Ishikawa (cell line): ENCODE results near the gene ARAF.

Experiments used
- CEBPB ChIP-seq: IDR thresholded peaks from 2 replicates; pipeline ENCODE4 v1.6.1; 2012
- CREB1 ChIP-seq: IDR thresholded peaks from 2 replicates; pipeline ENCODE4 v1.6.1; 2012; ENCODE audit warnings: low read depth
- EGR1 ChIP-seq: IDR thresholded peaks from 2 replicates; pipeline ENCODE4 v1.6.1; 2012
- EP300 ChIP-seq: IDR thresholded peaks from 2 replicates; pipeline ENCODE4 v1.6.1; 2012; ENCODE audit warnings: borderline replicate concordance
- FOXM1 ChIP-seq: IDR thresholded peaks from 2 replicates; pipeline ENCODE4 v1.6.1; 2012; ENCODE audit warnings: low read depth, borderline replicate concordance
- MAX ChIP-seq: IDR thresholded peaks from 2 replicates; pipeline ENCODE4 v1.6.1; 2012
- NFIC ChIP-seq: IDR thresholded peaks from 2 replicates; pipeline ENCODE4 v1.6.1; 2012
- RAD21 ChIP-seq: IDR thresholded peaks from 2 replicates; pipeline ENCODE4 v1.6.1; 2012; ENCODE audit warnings: low read depth
- REST ChIP-seq: IDR thresholded peaks from 2 replicates; pipeline ENCODE4 v1.6.1; 2012; ENCODE audit warnings: low read depth, mild to moderate bottlenecking
- TAF1 ChIP-seq: IDR thresholded peaks from 2 replicates; pipeline ENCODE4 v1.6.1; 2012; ENCODE audit warnings: low read depth, mild to moderate bottlenecking
- TCF12 ChIP-seq: IDR thresholded peaks from 2 replicates; pipeline ENCODE4 v1.6.1; 2012; ENCODE audit warnings: low read depth
- TEAD4 ChIP-seq: IDR thresholded peaks from 2 replicates; pipeline ENCODE4 v1.6.1; 2012
- USF1 ChIP-seq: IDR thresholded peaks from 2 replicates; pipeline ENCODE4 v1.6.1; 2012
- YY1 ChIP-seq: IDR thresholded peaks from 2 replicates; pipeline ENCODE4 v1.6.1; 2012; ENCODE audit warnings: low read depth
- ZBTB7A ChIP-seq: IDR thresholded peaks from 2 replicates; pipeline ENCODE4 v1.6.1; 2012; ENCODE audit warnings: low read depth

The ARAF gene

DNA sequence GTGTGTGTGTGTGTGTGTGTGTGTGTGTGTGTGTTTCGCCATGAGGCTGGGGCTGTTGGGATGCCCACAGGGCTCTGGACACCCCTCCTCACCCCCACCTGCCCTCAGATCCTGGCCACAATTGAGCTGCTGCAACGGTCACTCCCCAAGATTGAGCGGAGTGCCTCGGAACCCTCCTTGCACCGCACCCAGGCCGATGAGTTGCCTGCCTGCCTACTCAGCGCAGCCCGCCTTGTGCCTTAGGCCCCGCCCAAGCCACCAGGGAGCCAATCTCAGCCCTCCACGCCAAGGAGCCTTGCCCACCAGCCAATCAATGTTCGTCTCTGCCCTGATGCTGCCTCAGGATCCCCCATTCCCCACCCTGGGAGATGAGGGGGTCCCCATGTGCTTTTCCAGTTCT lies 10.2 kb downstream of the ARAF start:
- TF ChIP-seq REST (no peak), FOXM1 (no peak), RAD21 (no peak)

DNA sequence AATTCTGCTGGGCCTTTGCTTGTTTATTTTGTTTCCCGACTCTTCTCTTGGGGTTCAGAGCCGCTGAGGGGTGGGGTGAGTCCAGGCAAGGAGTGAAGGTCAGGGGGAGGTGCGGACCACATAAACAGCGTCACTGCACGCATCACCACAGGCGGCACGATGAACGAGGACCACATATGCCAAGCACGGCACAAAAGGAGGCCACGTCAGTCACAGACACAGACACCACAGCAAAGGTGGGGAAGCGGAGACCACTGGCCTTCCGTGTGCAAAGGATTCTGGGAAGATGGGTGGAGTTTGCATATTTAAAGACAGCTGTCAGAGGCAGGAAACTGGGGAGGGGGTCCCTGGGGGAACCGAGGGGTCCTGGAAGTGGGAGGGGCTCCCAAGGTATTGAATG lies 10.9 kb downstream of the ARAF start:
- TF ChIP-seq RAD21 (no peak), EP300 (no peak), ZBTB7A (no peak), CEBPB (no peak), FOXM1 (no peak), YY1 (no peak), REST (no peak), USF1 (no peak)

DNA sequence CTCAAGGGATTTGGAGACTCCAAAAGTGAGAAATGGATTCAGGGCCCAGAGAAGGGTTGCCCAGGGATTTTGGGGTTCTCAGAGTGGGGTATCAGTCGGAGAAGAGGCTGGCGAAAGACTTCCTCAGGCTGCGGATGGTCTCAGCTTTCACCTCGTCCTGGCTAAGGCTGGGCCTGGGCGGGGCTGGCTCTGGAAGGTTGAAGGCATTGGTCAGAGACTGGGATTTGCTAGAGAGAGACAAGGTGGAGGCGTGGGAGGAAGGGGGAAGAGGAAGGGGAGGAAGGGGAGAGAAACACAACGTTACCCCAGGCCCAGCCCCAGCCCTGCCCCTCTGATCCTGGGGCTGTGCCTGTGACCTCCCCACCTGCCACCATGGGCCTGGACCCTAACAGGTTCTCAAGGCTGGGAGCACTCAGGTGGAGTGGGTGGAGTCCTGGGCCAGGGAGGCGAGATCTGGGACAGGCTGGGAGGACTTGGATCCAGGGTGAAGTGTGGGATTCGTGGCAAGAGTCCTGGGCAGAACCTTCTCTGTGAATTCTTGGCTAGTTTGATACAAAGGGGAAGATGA lies 11.9 kb downstream of the ARAF start:
- no peak for TF ChIP-seq TAF1
- TF ChIP-seq TEAD4, result no peak
- TF ChIP-seq EGR1, result no peak
- TF ChIP-seq YY1, result no peak
- no peak for TF ChIP-seq USF1
- no peak for TF ChIP-seq RAD21
- no peak for TF ChIP-seq MAX
- TF ChIP-seq CEBPB, result no peak
- no peak for TF ChIP-seq ZBTB7A
- TF ChIP-seq NFIC, result no peak
- no peak for TF ChIP-seq TCF12

- TF ChIP-seq TAF1 (no peak), USF1 (no peak), ZBTB7A (no peak), YY1 (no peak)
Measured at GRCh38 chrX:47573341-47574075, 12.5 kb downstream of the ARAF start.

- TF ChIP-seq EP300, result no peak
- no peak for TF ChIP-seq RAD21
- no peak for TF ChIP-seq CEBPB
- TF ChIP-seq ZBTB7A, result no peak
- no peak for TF ChIP-seq CREB1
- TF ChIP-seq USF1, result no peak
- no peak for TF ChIP-seq YY1
- TF ChIP-seq TEAD4, result no peak
- no peak for TF ChIP-seq REST
- TF ChIP-seq NFIC, result no peak
- TF ChIP-seq EGR1, result no peak
- TF ChIP-seq FOXM1, result no peak
- no peak for TF ChIP-seq TAF1
- TF ChIP-seq TCF12, result no peak
Measured at GRCh38 chrX:47574076-47574546, 13.1 kb downstream of the ARAF start.
